ENCODE data around the gene GRM1. TPM values are rescaled to one million over a fixed set of nuclear protein-coding genes. Genes with fewer than 3 reads are reported as not detected.

GRM1 gene
- total RNA-seq, 6 donors from 2014 or later: 0.10 TPM; not detected in 5

- Histone ChIP-seq H3K36me3 (no peaks in the 10 kb centered on the region), H3K9me3 (no peaks in the 10 kb centered on the region), H3K27me3 (no peaks in the 10 kb centered on the region), H3K27ac (no peak overlapping the region), H3K4me3 (no peak overlapping the region), H3K4me1 (no peaks in the 10 kb centered on the region)
- TF ChIP-seq EP300 (IDR thresholded peaks at IDR 0.05) (no peak), POLR2AphosphoS5 (IDR thresholded peaks at IDR 0.05) (no peak), POLR2A (IDR thresholded peaks at IDR 0.05) (no peak)
- TF ChIP-seq, protein P1, sequence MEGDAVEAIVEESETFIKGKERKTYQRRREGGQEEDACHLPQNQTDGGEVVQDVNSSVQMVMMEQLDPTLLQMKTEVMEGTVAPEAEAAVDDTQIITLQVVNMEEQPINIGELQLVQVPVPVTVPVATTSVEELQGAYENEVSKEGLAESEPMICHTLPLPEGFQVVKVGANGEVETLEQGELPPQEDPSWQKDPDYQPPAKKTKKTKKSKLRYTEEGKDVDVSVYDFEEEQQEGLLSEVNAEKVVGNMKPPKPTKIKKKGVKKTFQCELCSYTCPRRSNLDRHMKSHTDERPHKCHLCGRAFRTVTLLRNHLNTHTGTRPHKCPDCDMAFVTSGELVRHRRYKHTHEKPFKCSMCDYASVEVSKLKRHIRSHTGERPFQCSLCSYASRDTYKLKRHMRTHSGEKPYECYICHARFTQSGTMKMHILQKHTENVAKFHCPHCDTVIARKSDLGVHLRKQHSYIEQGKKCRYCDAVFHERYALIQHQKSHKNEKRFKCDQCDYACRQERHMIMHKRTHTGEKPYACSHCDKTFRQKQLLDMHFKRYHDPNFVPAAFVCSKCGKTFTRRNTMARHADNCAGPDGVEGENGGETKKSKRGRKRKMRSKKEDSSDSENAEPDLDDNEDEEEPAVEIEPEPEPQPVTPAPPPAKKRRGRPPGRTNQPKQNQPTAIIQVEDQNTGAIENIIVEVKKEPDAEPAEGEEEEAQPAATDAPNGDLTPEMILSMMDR (IDR thresholded peaks at IDR 0.05): no peak
- 79 to 80% methylated on average over 9 of the region's 9 CpGs for WGBS, 2 donors
- ATAC-seq (ENCODE audit: low FRiP score in 2 of 2) (no peak), DNase-seq (no peak)
Measured at GRCh38 chr6:146202570-146202969, 173.7 kb downstream of the GRM1 start.

DNA sequence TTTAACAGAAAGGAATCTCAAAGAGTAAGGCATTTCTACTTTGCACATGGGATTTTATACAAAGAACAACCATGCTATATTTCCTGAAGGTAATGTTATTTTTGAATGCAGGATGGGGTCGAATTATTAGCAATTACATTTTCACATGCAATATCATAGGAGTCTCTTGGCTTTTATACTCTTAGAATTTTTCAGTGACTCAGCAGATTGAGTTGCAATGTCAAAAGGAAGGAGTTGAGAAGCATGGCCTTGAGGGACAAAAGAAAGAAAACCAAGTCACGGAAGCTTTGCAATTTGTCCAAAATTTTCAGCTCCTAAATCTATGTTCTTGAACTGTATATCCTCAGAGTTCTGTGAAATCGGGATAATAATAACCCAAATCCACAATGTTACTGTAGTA is 181.1 kb downstream of the GRM1 start:
- WGBS, 2 donors: 82 to 87% methylated on average over 3 of the region's 3 CpGs
- H3K9me3 ChIP-seq: no peaks in the 10 kb centered on the region
- H3K36me3 ChIP-seq: no peaks in the 10 kb centered on the region
- TF ChIP-seq, protein P1 (IDR thresholded peaks at IDR 0.05): no peak
- TF ChIP-seq POLR2AphosphoS5 (IDR thresholded peaks at IDR 0.05) (no peak), EP300 (IDR thresholded peaks at IDR 0.05) (no peak), POLR2A (IDR thresholded peaks at IDR 0.05) (no peak)
- H3K4me1 ChIP-seq: no peaks in the 10 kb centered on the region
- no peak for DNase-seq
- ATAC-seq (ENCODE audit: low FRiP score in 2 of 2): no peak
- H3K4me3 ChIP-seq: no peak overlapping the region
- no peaks in the 10 kb centered on the region for H3K27me3 ChIP-seq
- no peak overlapping the region for H3K27ac ChIP-seq

GRCh38 chr6:146210406-146211083 is 181.7 kb downstream of the GRM1 start:
- ATAC-seq (ENCODE audit: low FRiP score in 2 of 2) (no peak), DNase-seq (no peak)
- Histone ChIP-seq H3K27me3 (no peaks in the 10 kb centered on the region), H3K9me3 (no peaks in the 10 kb centered on the region), H3K36me3 (no peaks in the 10 kb centered on the region), H3K4me1 (no peaks in the 10 kb centered on the region), H3K27ac (no peak overlapping the region), H3K4me3 (no peak overlapping the region)
- TF ChIP-seq POLR2AphosphoS5 (IDR thresholded peaks at IDR 0.05) (no peak), EP300 (IDR thresholded peaks at IDR 0.05) (no peak), POLR2A (IDR thresholded peaks at IDR 0.05) (no peak)
- TF ChIP-seq, protein P1 (IDR thresholded peaks at IDR 0.05): no peak
- WGBS, 2 donors: 87 to 89% methylated on average over 4 of the region's 4 CpGs

- Histone ChIP-seq H3K27me3 (no peaks in the 10 kb centered on the region), H3K36me3 (no peaks in the 10 kb centered on the region), H3K4me3 (no peak overlapping the region), H3K27ac (no peak overlapping the region), H3K9me3 (no peaks in the 10 kb centered on the region), H3K4me1 (no peaks in the 10 kb centered on the region)
- TF ChIP-seq, protein P1 (IDR thresholded peaks at IDR 0.05): no peak
- no peak for TF ChIP-seq POLR2A (IDR thresholded peaks at IDR 0.05)
- TF ChIP-seq POLR2AphosphoS5 (IDR thresholded peaks at IDR 0.05): no peak
- no peak for TF ChIP-seq EP300 (IDR thresholded peaks at IDR 0.05)
- ATAC-seq (ENCODE audit: low FRiP score in 2 of 2) (no peak), DNase-seq (no peak)
- WGBS, 2 donors: 63 to 83% methylated on average over 2 of the region's 2 CpGs
Measured at GRCh38 chr6:146211646-146212045, 182.8 kb downstream of the GRM1 start.

GRCh38 chr6:146212781-146213180 is 183.9 kb downstream of the GRM1 start:
- Histone ChIP-seq H3K27ac (no peak overlapping the region), H3K4me3 (no peak overlapping the region), H3K27me3 (no peaks in the 10 kb centered on the region), H3K9me3 (no peaks in the 10 kb centered on the region), H3K36me3 (no peaks in the 10 kb centered on the region), H3K4me1 (no peaks in the 10 kb centered on the region)
- WGBS, 2 donors: 46 to 58% methylated on average over 3 of the region's 3 CpGs
- no peak for DNase-seq
- no peak for ATAC-seq (ENCODE audit: low FRiP score in 2 of 2)
- TF ChIP-seq POLR2A (IDR thresholded peaks at IDR 0.05) (no peak), EP300 (IDR thresholded peaks at IDR 0.05) (no peak), POLR2AphosphoS5 (IDR thresholded peaks at IDR 0.05) (no peak)
- TF ChIP-seq, protein P1 (IDR thresholded peaks at IDR 0.05): no peak
